Mesendoderm (in vitro differentiated cells): Measurements from ENCODE around the gene ZFHX3.

ENCODE experiments used
- DNase-seq: peaks from one replicate; pipeline ENCODE4 v3.0.0; 2013
- H2AK5ac ChIP-seq: 2 replicates; pipeline ENCODE4 v1.6.1; 2013; ENCODE audit warnings: low read length, inconsistent platforms
- H2BK120ac ChIP-seq: 2 replicates; pipeline ENCODE4 v1.6.1; 2013; ENCODE audit warnings: low read depth, mild to moderate bottlenecking, low read length, moderate library complexity, mixed read lengths
- H2BK15ac ChIP-seq: replicated peaks from 2 replicates; pipeline ENCODE4 v1.6.1; 2013; ENCODE audit warnings: low read depth, mild to moderate bottlenecking, moderate library complexity
- H2BK5ac ChIP-seq: 2 replicates; pipeline ENCODE4 v1.6.1; 2013; ENCODE audit warnings: low read length, inconsistent platforms
- H3K18ac ChIP-seq: 2 replicates; pipeline ENCODE4 v1.6.1; 2013; ENCODE audit warnings: mild to moderate bottlenecking, low read length, mixed read lengths
- H3K23ac ChIP-seq: one replicate; pipeline ENCODE4 v1.6.1; 2013; ENCODE audit warnings: low read length
- H3K27ac ChIP-seq: 2 replicates; pipeline ENCODE4 v1.5.1; 2013; ENCODE audit warnings: low read depth, mild to moderate bottlenecking, inconsistent platforms, low read length, moderate library complexity
- H3K27me3 ChIP-seq: 2 replicates; pipeline ENCODE4 v1.6.1; 2013; ENCODE audit warnings: low read length, control low read depth, mild to moderate bottlenecking, inconsistent platforms; ENCODE audit not compliant: insufficient read depth, poor library complexity
- H3K36me3 ChIP-seq: 2 replicates; pipeline ENCODE4 v1.6.1; 2013; ENCODE audit warnings: low read length, inconsistent platforms; ENCODE audit not compliant: control insufficient read depth, insufficient read depth
- H3K4ac ChIP-seq: one replicate; pipeline ENCODE4 v1.6.1; 2013; ENCODE audit warnings: low read depth, mild to moderate bottlenecking, low read length, moderate library complexity
- H3K4me1 ChIP-seq: 2 replicates; pipeline ENCODE4 v1.6.1; 2013; ENCODE audit warnings: low read depth, low read length, inconsistent platforms; ENCODE audit not compliant: control insufficient read depth
- H3K4me2 ChIP-seq: 2 replicates; pipeline ENCODE4 v1.6.1; 2013; ENCODE audit warnings: low read length
- H3K4me3 ChIP-seq: 2 replicates; pipeline ENCODE4 v1.5.1; 2013; ENCODE audit warnings: mild to moderate bottlenecking, low read length
- H3K56ac ChIP-seq: one replicate; pipeline ENCODE4 v1.6.1; 2013; ENCODE audit warnings: low read length
- H3K79me1 ChIP-seq: 2 replicates; pipeline ENCODE4 v1.6.1; 2013; ENCODE audit warnings: low read length, inconsistent platforms
- H3K79me2 ChIP-seq: 2 replicates; pipeline ENCODE4 v1.6.1; 2013; ENCODE audit warnings: mild to moderate bottlenecking, low read length; ENCODE audit not compliant: control insufficient read depth, insufficient read depth
- H3K9ac ChIP-seq: 2 replicates; pipeline ENCODE4 v1.6.1; 2013; ENCODE audit warnings: low read length, inconsistent platforms
- H4K5ac ChIP-seq: one replicate; pipeline ENCODE4 v1.6.1; 2013; ENCODE audit warnings: low read length
- H4K8ac ChIP-seq: one replicate; pipeline ENCODE4 v1.6.1; 2013; ENCODE audit warnings: low read depth, mild to moderate bottlenecking, control low read depth, low read length, moderate library complexity
- WGBS: extraction: QIAGEN DNeasy Blood & Tissue Kit; methylation state at CpG from one replicate; pipeline ENCODE4 v1.1.7; 2013; ENCODE audit warnings: low lambda C conversion rate, missing lambda C conversion rate; ENCODE audit not compliant: insufficient coverage; ENCODE audit errors: extremely low coverage; 5-methylcytosine and 5-hydroxymethylcytosine counted together

ZFHX3 gene

GRCh38 chr16:72995151-72995881, 52.6 kb downstream of the ZFHX3 start:
- Histone ChIP-seq H3K27me3 (no peaks in the 10 kb centered on the region), H3K23ac (no peak overlapping the region), H2BK15ac (no peak overlapping the region), H3K79me1 (no peaks in the 10 kb centered on the region), H3K27ac (no peak overlapping the region), H3K4me2 (no peak overlapping the region), H4K8ac (no peak overlapping the region), H3K4me3 (no peak overlapping the region), H3K36me3 (no peaks in the 10 kb centered on the region), H3K56ac (no peak overlapping the region), H2BK120ac (no peak overlapping the region), H3K18ac (no peak overlapping the region), H2BK5ac (no peak overlapping the region), H3K4me1 (peaks cover 17% of the 10 kb centered on the region), H3K79me2 (no peaks in the 10 kb centered on the region), H2AK5ac (no peak overlapping the region), H4K5ac (no peak overlapping the region), H3K4ac (no peak overlapping the region), H3K9ac (no peak overlapping the region)
- WGBS, result no CpG with 5 or more reads among the region's 18 CpGs
- DNase-seq, result peak; percentile 69

- Histone ChIP-seq H3K79me1 (no peaks in the 10 kb centered on the region), H3K4ac (no peak overlapping the region), H3K4me1 (peaks cover 20% of the 10 kb centered on the region), H4K8ac (no peak overlapping the region), H3K79me2 (no peaks in the 10 kb centered on the region), H3K27me3 (no peaks in the 10 kb centered on the region), H4K5ac (no peak overlapping the region), H2BK5ac (no peak overlapping the region), H3K27ac (no peak overlapping the region), H3K4me2 (no peak overlapping the region), H3K56ac (no peak overlapping the region), H3K18ac (no peak overlapping the region), H2AK5ac (no peak overlapping the region), H3K23ac (no peak overlapping the region), H3K9ac (no peak overlapping the region), H2BK120ac (no peak overlapping the region), H3K36me3 (no peaks in the 10 kb centered on the region), H3K4me3 (no peak overlapping the region), H2BK15ac (no peak overlapping the region)
- no CpG with 5 or more reads among the region's 6 CpGs for WGBS
- peak; percentile 88 for DNase-seq
Observed at GRCh38 chr16:72992142-72992601, 55.8 kb downstream of the ZFHX3 start.

- H2BK120ac ChIP-seq, result no peak overlapping the region
- H3K79me1 ChIP-seq, result no peaks in the 10 kb centered on the region
- H3K27ac ChIP-seq, result no peak overlapping the region
- H3K23ac ChIP-seq, result no peak overlapping the region
- H4K8ac ChIP-seq, result no peak overlapping the region
- H2BK15ac ChIP-seq, result no peak overlapping the region
- no peak overlapping the region for H3K18ac ChIP-seq
- H3K4ac ChIP-seq, result no peak overlapping the region
- H3K36me3 ChIP-seq, result no peaks in the 10 kb centered on the region
- no peaks in the 10 kb centered on the region for H3K79me2 ChIP-seq
- peaks cover 20% of the 10 kb centered on the region for H3K4me1 ChIP-seq
- no peak overlapping the region for H4K5ac ChIP-seq
- peak overlapping the region; percentile 62 for H2AK5ac ChIP-seq
- no peak for DNase-seq
- no peak overlapping the region for H3K9ac ChIP-seq
- WGBS, result no CpG with 5 or more reads among the region's 6 CpGs
- no peak overlapping the region for H3K4me3 ChIP-seq
- H3K27me3 ChIP-seq, result no peaks in the 10 kb centered on the region
- H3K56ac ChIP-seq, result no peak overlapping the region
- H3K4me2 ChIP-seq, result no peak overlapping the region
- no peak overlapping the region for H2BK5ac ChIP-seq
Observed at GRCh38 chr16:72991644-72992043, 56.3 kb downstream of the ZFHX3 start.

- H3K79me2 ChIP-seq, result no peaks in the 10 kb centered on the region
- H3K4ac ChIP-seq, result no peak overlapping the region
- no peak overlapping the region for H2AK5ac ChIP-seq
- no peak overlapping the region for H3K18ac ChIP-seq
- no CpG with 5 or more reads among the region's 2 CpGs for WGBS
- H2BK5ac ChIP-seq, result no peak overlapping the region
- no peak overlapping the region for H3K56ac ChIP-seq
- no peak overlapping the region for H3K9ac ChIP-seq
- no peak for DNase-seq
- H3K4me1 ChIP-seq, result peaks cover 20% of the 10 kb centered on the region
- no peak overlapping the region for H3K23ac ChIP-seq
- no peak overlapping the region for H2BK120ac ChIP-seq
- H3K4me3 ChIP-seq, result no peak overlapping the region
- no peaks in the 10 kb centered on the region for H3K36me3 ChIP-seq
- no peak overlapping the region for H3K4me2 ChIP-seq
- H4K8ac ChIP-seq, result no peak overlapping the region
- no peaks in the 10 kb centered on the region for H3K27me3 ChIP-seq
- no peak overlapping the region for H3K27ac ChIP-seq
- no peaks in the 10 kb centered on the region for H3K79me1 ChIP-seq
- H4K5ac ChIP-seq, result no peak overlapping the region
- no peak overlapping the region for H2BK15ac ChIP-seq
Observed at GRCh38 chr16:72991211-72991610, 56.7 kb downstream of the ZFHX3 start.

GRCh38 chr16:72990571-72990970, 57.4 kb downstream of the ZFHX3 start:
- DNase-seq, result no peak
- Histone ChIP-seq H3K79me1 (no peaks in the 10 kb centered on the region), H3K18ac (no peak overlapping the region), H3K36me3 (no peaks in the 10 kb centered on the region), H3K4me3 (no peak overlapping the region), H3K9ac (no peak overlapping the region), H4K8ac (no peak overlapping the region), H4K5ac (no peak overlapping the region), H3K56ac (no peak overlapping the region), H2AK5ac (no peak overlapping the region), H3K4me2 (no peak overlapping the region), H3K27ac (no peak overlapping the region), H3K4ac (no peak overlapping the region), H3K4me1 (peaks cover 21% of the 10 kb centered on the region), H3K27me3 (no peaks in the 10 kb centered on the region), H2BK15ac (no peak overlapping the region), H3K23ac (no peak overlapping the region), H2BK5ac (no peak overlapping the region), H3K79me2 (no peaks in the 10 kb centered on the region), H2BK120ac (no peak overlapping the region)
- WGBS, result no CpG with 5 or more reads among the region's 14 CpGs
